Spleen (tissue), 7 donors: ENCODE results near the gene ATP10B.

Source experiments
- POLR2A ChIP-seq, 3 donors: fragments of 450-650 bp; IDR thresholded peaks; one replicate each; pipeline ENCODE4 v1.5.1; 2017; ENCODE audit warnings: antibody characterized with exemption in 3 of 3, mild to moderate bottlenecking in 1 of 3
- POLR2AphosphoS5 ChIP-seq, 3 donors: sonication (generic); formaldehyde crosslinking; IDR thresholded peaks; one replicate each; pipeline ENCODE4 v1.5.1; 2017; ENCODE audit warnings: antibody characterized with exemption in 3 of 3
- TF ChIP-seq, protein P1 (sequence below), 11 experiments: fragments of 200-600 bp in 7 of 11; fragments of 450-650 bp in 4 of 11; sonication (generic) in 4 of 11; IDR thresholded peaks in 8 of 11; conservative IDR thresholded peaks in 3 of 11; 1 replicate in 7 of 11; 2 replicates in 4 of 11; pipeline versions ENCODE4 v1.4.0 to v1.8.0; 2016 to 2021; ENCODE audit warnings: antibody characterized with exemption in 11 of 11, inconsistent platforms in 4 of 11, mild to moderate bottlenecking in 1 of 11
- donor health status: DM: no; HTN: no; CAD: no; lungs with moderate emphysema.
- donor health status: DM: no; HTN: no; CAD: no.
- donor health status: DM: no; HTN: no; CAD: no.

- TF ChIP-seq, protein P1, sequence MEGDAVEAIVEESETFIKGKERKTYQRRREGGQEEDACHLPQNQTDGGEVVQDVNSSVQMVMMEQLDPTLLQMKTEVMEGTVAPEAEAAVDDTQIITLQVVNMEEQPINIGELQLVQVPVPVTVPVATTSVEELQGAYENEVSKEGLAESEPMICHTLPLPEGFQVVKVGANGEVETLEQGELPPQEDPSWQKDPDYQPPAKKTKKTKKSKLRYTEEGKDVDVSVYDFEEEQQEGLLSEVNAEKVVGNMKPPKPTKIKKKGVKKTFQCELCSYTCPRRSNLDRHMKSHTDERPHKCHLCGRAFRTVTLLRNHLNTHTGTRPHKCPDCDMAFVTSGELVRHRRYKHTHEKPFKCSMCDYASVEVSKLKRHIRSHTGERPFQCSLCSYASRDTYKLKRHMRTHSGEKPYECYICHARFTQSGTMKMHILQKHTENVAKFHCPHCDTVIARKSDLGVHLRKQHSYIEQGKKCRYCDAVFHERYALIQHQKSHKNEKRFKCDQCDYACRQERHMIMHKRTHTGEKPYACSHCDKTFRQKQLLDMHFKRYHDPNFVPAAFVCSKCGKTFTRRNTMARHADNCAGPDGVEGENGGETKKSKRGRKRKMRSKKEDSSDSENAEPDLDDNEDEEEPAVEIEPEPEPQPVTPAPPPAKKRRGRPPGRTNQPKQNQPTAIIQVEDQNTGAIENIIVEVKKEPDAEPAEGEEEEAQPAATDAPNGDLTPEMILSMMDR (IDR thresholded peaks at IDR 0.05 in 8 of 11, conservative IDR thresholded peaks at IDR 0.05 in 3 of 11) = no peak
- TF ChIP-seq POLR2AphosphoS5 (IDR thresholded peaks at IDR 0.05) (no peak), POLR2A (IDR thresholded peaks at IDR 0.05) (no peak)
Observed at GRCh38 chr5:160769301-160769700, 82.7 kb downstream of the ATP10B start.
